HTR-8/SVneo (cell line): ENCODE measurements around the gene CASQ1.

Experiments
- DNase-seq: peaks from one replicate; pipeline ENCODE4 v3.0.0; 2011; ENCODE audit warnings: low spot score, mixed read lengths; ENCODE audit not compliant: insufficient read length
- FAIRE-seq: peaks from 2 replicates; lab custom pipeline; 2011; peaks lifted over from hg19 to GRCh38; lab: Jason Lieb, UNC

The CASQ1 gene

DNA sequence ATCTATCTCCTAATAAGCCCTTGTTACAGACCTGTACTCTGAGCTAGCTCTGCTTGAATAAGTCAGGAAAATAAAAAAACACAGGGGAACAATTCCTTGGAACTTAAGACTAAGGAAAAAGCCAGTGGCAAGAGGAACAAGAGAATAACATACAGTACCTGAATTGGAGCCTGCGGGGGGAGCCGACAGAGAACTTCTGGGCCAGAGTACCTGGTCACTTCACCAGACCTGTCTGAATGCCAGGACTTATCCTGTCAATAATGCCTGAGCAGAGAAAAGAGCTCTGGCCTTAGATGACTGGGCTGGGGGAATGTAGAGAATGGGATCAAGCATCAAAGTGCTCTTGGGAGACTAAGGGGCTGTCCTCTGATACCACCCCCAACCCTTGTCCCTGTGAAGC, 29.9 kb downstream of the CASQ1 start:
- FAIRE-seq (no peak), DNase-seq (no peak)

DNA sequence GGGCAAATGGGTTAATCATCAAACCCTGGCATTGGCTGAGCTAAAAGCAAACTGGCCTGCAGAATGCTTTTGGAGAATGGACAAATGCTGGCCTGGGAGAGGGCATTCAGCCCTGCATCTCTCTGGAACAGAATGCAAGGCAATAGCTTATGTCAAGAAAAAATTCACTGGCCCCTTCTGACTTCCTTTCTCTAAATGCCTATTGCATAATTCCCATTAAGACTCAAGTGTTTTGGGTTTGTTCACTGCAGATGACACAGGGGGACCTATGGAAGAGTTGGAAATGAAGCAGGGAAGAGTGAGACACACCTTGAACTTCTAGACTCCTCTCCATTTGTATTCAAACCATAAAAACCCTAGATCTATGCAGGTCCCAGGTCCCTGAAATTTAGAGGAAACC, 30.7 kb downstream of the CASQ1 start:
- DNase-seq, result no peak
- FAIRE-seq, result no peak

DNA sequence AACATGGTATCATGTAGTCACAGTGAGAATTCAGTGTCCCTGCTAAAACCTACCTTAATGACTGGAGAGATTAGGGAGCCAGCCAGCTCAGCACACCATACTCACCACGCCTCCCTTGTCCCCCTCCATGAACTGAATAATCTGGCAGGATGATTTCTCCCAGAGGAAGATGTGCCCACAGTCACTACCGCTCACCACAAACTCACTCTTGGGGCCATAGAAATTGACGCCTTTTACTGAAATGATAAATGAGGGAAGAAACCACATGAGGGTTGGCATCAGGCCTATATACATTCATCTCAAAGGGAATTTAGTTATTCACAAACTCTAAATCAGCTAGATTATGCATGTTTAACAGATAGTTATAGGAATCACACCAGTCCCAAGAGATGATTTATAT, 32.2 kb downstream of the CASQ1 start:
- FAIRE-seq, result no peak
- no peak for DNase-seq

DNA sequence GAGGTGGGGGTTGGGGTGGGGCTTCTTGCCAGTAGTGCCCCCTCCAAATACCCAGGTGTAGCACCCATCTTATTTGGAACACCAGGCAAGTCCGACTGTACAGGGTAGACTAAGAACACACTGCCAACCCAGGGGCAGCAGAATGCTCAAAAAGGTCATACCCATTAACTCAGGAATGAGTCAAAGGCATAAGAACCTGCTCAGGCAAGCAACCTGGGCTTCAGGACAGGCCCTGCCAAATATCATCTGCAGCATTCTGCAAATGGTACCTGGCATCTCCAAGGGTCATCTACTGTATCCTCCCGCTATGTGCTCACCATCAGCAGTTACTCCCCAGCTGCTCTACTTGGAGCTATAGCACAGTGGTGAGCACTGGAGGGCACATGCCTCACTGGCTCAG, 34.2 kb downstream of the CASQ1 start:
- FAIRE-seq (no peak), DNase-seq (no peak)

DNA sequence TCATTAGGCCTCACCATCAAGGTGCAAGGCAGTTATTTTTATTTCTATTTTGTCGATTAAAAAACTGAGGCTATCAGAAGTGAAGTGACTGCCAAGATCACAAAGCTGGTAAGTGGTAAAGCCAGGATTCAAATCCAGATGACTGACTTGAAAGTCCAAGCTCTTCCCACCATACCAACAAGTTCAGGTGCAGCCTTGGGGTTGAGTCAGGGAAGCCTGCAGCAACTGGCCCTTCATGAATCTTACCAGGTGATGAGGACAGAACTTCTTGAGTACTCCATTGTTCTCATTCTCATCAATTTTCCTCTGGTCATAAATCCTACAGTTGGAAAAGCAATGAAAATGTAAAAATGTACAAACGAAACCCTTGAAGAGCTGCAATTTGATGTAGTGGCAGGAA, 35.0 kb downstream of the CASQ1 start:
- DNase-seq (no peak), FAIRE-seq (no peak)

DNA sequence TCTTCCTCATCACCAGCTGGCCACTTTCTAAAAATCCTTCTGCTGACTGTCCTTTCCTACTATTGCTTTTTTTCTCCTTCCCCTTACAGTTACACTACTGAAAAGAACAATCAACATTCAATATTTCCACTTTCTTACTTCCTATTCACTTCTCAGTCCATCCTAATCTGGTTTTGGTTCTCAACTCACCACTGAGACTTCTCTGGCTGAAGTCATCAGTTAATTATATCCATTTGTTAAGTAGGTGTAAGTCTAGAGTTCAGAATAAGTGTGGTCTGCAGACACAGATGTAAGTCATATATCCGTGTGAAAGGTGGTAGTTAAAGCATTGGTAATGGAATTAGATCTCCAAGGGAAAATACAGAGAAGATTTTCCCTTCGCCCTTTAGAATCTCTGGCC, 36.2 kb downstream of the CASQ1 start:
- no peak for FAIRE-seq
- no peak for DNase-seq

DNA sequence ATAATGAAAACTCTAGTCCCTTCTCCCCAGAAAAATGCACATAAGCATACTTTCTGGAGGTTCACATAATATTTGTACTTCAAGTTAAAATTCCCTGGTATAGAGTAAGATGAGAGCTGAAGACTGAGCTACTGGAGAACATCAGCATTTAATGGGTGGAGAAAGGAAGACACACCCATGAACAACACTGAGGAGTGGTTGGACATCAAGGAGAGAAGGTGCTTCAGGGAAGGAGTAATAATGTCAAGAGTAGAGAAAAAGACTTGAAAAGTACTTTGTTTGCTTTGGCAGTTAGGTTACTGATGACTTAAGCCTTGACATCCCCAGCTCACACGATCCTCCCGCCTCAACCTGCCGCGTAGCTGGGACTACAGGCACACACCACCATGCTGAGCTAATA, 36.7 kb downstream of the CASQ1 start:
- FAIRE-seq, result no peak

DNA sequence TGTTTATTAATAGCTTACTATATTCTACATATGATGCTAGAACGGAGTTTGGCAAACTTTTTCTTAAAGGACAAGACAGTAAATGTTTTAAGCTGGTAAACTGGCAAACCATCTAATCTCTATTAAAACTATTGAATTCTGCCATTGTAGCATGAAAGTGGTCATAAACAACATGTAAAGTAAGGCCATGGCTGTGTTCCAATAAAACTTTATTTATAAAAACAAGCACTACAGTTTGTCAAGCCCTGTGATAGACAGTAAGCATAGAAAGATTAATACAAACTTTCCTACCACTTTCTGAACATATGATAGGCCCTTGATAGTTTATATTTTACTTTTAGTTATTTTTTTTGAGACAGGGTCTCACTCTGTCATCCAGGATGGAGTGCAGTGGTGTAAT, 37.2 kb downstream of the CASQ1 start:
- DNase-seq (no peak), FAIRE-seq (no peak)

More for the DNA sequence above, 36.7 kb downstream of the CASQ1 start:
- DNase-seq, result no peak

DNA sequence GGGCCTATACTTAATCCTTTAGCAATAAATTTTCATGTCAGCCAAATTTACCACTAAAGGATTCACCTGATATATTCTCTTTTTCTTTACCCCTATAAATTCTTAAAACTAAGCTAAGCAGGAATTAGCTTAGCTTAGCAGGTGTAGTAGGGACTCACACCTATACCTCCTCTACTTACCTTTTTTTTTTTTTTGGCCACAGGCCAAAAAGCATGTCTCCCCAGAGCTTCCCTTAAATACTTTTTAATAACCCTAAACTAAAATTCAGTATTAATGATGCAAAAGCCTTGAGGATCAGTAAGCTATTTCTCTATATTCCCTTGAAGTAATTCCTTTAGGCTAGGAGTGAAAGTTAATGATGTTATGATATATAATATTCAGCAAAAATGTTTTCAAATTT, 38.1 kb downstream of the CASQ1 start:
- FAIRE-seq (no peak), DNase-seq (no peak)

DNA sequence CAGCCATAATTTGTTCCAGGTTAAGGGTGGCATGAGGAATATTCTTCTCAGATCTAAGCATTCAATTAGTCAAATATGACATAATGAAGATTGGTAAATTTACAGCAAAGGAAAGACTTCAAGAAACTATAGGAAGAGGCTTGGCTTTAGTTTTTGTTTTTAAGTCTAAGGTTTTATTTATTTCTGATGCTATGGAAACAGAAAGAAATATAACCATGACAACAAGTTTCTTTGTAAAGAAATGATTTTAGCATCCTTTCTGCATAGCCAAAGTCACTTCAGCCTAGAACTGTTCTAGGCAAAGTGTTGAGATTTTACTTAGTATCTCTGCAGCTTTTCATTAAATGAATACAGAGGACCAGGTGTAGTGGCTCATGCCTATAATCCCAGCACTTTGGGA, 42.5 kb downstream of the CASQ1 start:
- DNase-seq, result no peak
- no peak for FAIRE-seq

DNA sequence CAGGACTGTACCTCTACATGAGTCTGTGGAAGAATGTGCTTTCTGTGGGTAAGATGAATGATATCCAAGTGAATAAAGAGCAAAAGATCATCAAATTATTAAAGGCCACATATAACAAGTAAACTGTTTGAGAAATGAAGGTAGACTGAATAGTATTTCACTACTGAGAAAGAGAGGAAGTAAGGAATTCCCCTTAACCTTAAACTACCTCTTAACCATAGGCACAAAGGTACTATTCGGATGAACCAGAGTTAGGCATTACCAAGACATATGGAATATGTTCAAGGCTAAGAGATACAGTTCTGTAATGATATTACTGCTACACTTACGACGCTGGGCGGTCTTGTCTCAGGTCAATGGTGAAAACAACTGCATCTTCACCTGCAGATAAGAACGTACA, 46.4 kb downstream of the CASQ1 start:
- DNase-seq, result no peak
- FAIRE-seq, result no peak

DNA sequence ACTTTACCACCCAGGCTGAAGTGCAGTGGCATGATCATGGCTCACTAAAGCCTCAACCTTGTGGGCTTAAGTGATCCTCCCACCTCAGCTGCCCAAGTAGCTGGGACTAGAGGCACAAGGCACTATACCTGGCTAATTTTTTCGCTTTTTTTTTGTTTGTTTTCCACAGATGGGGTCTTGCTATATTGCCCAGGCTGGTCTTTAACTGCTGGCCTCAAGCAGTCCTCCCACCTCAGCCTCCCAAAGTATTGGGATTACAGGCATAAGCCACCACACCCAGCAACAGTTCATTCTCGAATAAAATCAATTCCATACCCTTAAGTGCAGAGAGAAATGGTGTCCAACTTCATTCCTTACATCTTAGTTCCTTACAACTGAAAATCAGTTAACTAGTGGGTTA, 47.2 kb downstream of the CASQ1 start:
- DNase-seq (no peak), FAIRE-seq (no peak)

DNA sequence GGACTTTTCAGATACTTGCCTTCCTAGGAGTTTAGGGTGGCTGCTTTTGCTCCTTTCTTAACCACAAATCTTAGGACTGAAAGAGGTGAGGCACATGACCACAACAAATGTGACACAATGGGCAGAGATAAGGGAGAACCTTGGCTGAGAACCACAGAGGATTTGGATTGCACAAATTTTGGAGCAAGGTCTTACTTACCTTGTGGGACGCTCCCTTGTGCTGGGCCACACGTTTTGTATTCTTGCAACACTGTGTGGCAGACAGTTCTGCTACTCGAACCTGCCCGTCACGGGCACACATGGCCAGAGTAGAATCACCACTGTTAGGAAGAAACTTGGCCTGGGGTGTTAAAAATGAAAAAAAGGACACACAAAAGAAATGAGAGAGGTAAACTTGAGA, 48.0 kb downstream of the CASQ1 start:
- FAIRE-seq, result no peak

DNA sequence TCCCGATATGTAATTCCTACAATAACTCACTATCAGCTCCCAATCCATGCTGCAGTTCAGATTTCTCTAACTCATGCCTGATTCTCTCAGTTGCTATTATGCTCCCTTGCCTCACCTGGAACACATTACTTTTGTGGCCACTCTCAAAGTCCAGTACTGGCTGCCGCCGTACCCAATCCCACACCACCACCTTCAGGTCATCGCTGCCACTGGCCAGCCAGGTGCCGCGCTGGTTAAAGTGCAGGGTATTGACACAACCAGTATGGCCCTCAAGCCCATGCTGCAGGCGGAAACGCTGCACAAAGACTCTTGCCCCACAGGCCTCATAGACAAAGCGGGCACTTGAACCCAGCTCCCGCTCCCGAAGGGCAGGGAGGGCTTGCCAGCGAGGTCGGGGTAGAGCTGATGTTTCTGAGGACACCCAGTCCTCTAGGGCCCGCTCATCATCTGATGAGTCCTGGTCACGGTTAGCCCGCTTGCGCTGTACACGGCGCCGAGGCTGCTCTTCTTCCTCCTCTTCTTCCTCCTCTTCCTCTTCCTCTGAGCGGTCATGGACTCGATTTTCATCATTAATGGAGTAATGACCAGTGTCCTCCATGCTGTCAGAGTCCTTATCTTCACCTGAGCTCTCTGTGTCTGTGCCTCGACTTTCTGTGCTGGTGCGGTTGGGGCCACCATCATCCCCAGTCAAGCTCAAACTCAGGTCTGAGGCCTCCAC, 49.4 kb downstream of the CASQ1 start:
- FAIRE-seq, result no peak

More for the DNA sequence above, 48.0 kb downstream of the CASQ1 start:
- DNase-seq, result no peak

DNA sequence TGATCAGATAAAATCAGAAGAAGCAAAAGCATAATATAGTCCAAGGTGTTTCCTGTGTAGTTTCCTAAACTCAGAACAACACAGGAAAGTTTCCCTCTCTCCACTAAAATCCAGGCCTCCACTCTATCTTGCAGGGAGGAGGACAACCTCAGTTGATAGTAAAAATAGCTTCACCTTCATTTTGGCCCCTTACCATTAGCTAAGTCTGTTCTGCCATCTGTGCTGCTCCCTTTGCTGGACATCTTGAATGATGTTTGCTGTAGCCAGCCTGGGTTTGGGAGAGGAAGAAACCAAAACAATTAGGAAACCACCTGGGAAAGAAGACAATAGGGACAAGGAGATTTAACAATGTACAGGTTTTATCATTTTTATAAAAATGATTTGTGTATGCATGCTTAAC, 53.4 kb downstream of the CASQ1 start:
- FAIRE-seq (no peak), DNase-seq (no peak)

More for the DNA sequence above, 49.4 kb downstream of the CASQ1 start:
- DNase-seq, result no peak

DNA sequence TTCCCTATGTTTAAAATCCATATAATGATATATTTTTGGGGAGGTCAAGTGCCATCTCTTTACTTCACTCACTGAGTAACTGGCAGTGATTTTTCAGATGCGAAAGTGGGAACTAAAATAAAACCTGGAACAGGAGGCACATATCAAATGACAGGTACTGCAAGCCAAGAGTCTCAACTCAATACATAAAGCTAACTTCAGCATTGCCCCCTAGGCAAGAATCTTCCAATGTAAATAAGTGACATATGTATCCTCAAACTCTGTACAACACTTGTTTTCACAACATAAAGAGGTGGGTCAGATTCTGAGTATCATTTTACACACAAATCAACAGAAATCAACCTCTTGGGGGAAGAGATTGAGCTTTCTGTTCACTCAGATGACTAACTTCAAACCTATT, 53.8 kb downstream of the CASQ1 start:
- DNase-seq (no peak), FAIRE-seq (no peak)

DNA sequence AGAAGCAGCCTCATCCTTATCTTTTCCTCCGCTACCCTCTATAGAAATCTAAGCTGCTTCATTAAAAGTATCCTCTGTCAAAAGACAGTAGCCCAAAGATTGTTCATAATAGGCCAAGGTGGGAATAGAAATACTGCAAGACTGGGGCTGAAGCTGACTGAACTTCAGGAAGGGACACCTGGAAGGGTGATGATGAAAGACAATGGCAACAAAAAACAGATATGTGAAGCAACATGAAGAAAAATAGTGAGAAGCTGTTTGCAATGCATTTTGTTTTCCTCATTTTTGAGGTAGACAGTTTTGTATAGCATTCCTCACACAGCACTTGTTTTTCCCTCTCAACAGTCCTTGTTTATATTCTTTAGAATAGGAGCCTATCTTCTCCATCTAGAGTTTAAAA, 55.1 kb downstream of the CASQ1 start:
- DNase-seq, result no peak

DNA sequence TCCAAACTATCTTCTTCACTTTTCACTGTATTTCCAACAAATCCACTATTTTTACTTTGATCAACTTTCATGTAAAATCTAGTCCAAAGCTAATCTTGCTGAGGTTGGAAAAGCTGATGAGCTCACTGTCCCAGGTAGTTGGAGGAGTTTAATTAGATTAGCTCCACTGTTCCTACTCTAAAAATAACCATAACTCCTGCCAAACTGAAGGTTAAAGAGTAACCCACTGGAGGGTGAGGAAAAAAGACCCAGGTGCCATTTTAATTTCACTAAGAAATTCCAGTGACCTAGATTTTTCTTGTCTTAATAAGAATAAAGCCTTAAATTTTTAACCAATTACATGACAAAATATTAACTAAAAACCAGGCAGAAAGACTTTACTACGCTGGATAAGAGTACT, 56.7 kb downstream of the CASQ1 start:
- DNase-seq (no peak), FAIRE-seq (no peak)

More for the DNA sequence above, 55.1 kb downstream of the CASQ1 start:
- no peak for FAIRE-seq

DNA sequence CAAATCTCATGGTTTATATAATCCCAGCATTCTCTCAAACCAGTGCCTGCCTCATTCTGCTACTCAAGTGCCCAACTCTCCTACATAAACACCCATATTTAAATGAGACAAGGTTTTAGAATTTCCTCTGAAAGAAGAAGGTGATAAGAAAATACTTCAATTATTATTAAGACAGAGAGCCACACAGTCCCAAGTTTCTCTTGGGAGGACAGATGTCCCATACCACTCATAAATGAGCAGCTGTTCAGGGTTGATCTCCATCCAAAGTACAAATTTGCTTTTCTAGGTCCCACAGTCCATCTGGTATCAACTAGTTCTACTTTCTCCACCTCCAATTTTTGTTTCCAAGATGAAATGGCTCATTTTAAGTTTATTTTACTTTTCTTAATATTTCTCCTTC, 60.6 kb downstream of the CASQ1 start:
- no peak for FAIRE-seq
- DNase-seq, result no peak
